ENCODE results near the gene NFATC2.

GRCh38 chr20:51373713-51374455 lies 168.6 kb downstream of the NFATC2 start:
- TF ChIP-seq TARDBP (IDR thresholded peaks at IDR 0.05) (no peak), SP1 (IDR thresholded peaks at IDR 0.05) (no peak), ARNT (IDR thresholded peaks at IDR 0.05) (no peak), ELF4 (IDR thresholded peaks at IDR 0.05) (no peak), BHLHE40 (IDR thresholded peaks at IDR 0.05; ENCODE audit: borderline replicate concordance) (no peak), NFRKB (IDR thresholded peaks at IDR 0.05) (no peak), HDGF (IDR thresholded peaks at IDR 0.05; ENCODE audit: borderline replicate concordance) (no peak), FOXA1 (IDR thresholded peaks at IDR 0.05) (no peak), FOXK2 (IDR thresholded peaks at IDR 0.05) (no peak), LEF1 (IDR thresholded peaks at IDR 0.05; ENCODE audit: borderline replicate concordance) (no peak)
